ENCODE measurements around the gene LRPPRC.
"Not testable (repeated sequence)": the region's sequence is repeated elsewhere in the genome, so short reads cannot be mapped to it uniquely, and the experiment has no call there.

DNA sequence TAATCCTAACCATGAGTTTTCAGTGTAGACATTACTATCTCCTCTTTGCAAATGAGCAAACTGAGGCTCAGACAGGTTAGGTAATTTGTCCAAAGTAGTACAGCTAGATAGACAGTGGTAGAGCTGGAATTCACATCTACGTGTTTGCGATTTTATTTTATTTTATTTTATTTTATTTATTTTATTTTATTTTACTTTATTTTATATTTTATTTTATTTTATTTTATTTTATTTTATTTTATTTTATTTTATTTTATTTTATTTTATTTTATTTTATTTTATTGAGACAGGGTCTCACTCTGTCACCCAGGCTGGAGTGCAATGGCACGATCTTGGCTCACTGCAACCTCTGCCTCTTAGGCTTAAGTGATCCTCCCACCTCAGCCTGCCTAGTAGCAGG, 17.4 kb upstream of the LRPPRC start:
- TF ChIP-seq EZH2 (IDR thresholded peaks at IDR 0.05; ENCODE audit: low read length, missing control alignments); CTCF (conservative IDR thresholded peaks at IDR 0.05 in 1 of 2, IDR thresholded peaks at IDR 0.05 in 1 of 2; ENCODE audit: low read depth in 1 of 2, low read length in 2 of 2): not testable (repeated sequence)
